Endothelial cell of umbilical vein (primary cell): ENCODE measurements around the gene EGFL7. TPM values are rescaled to one million over a fixed set of nuclear protein-coding genes. Genes with fewer than 3 reads are reported as not detected.

Source experiments
- BruUV-seq: library from RNA; stranded (reverse); fragments of 400-500 nt; replicated peaks from 2 replicates; lab custom pipeline; 2021; lab: Mats Ljungman, UMichigan
- CTCF ChIA-PET: fragments of 300-600, 350-600 bp; sonication (Branson Sonifier 250); formaldehyde crosslinking; loops from one replicate; lab custom pipeline; 2021; ENCODE audit warnings: antibody characterized with exemption, inconsistent platforms; lab: Charles Lee
- POLR2A ChIA-PET: fragments of 300-600, 350-600 bp; sonication (Branson Sonifier 250); formaldehyde crosslinking; loops from one replicate; lab custom pipeline; 2021; ENCODE audit warnings: antibody characterized with exemption, inconsistent platforms; lab: Charles Lee
- DNase-seq: peaks from one replicate; pipeline ENCODE4 v3.0.0-alpha.2; 2011; ENCODE audit warnings: low read depth, low spot score
- FAIRE-seq: peaks from 2 replicates; lab custom pipeline; 2011; peaks lifted over from hg19 to GRCh38; lab: Jason Lieb, UNC
- H2AFZ ChIP-seq: 2 replicates; pipeline ENCODE4 v1.6.0; 2012; ENCODE audit warnings: low read depth, low read length, control low read depth, inconsistent platforms
- H3K27ac ChIP-seq: 2 replicates; pipeline ENCODE4 v1.5.1; 2011; ENCODE audit warnings: low read depth, mild to moderate bottlenecking, control low read depth, low read length, moderate library complexity; ENCODE audit not compliant: insufficient read depth
- H3K27me3 ChIP-seq, 2 experiments: 2 replicates each; pipeline versions ENCODE4 v1.6.0 to v1.6.1; 2011; ENCODE audit warnings: low read length in 2 of 2, mixed read lengths in 1 of 2; ENCODE audit not compliant: control insufficient read depth in 2 of 2, insufficient read depth in 2 of 2
- H3K36me3 ChIP-seq, 2 experiments: 2 replicates in 1 of 2; 3 replicates in 1 of 2; pipeline ENCODE4 v1.5.1; 2011; ENCODE audit warnings: low read length in 2 of 2, mild to moderate bottlenecking in 1 of 2, moderate library complexity in 1 of 2; ENCODE audit not compliant: control insufficient read depth in 2 of 2, insufficient read depth in 2 of 2; ENCODE audit errors: extremely low read depth in 1 of 2
- H3K4me1 ChIP-seq: 3 replicates; pipeline ENCODE4 v1.5.1; 2011; ENCODE audit warnings: mild to moderate bottlenecking, low read length; ENCODE audit not compliant: control insufficient read depth, insufficient read depth; ENCODE audit errors: extremely low read depth
- H3K4me2 ChIP-seq: 2 replicates; pipeline ENCODE4 v1.6.1; 2011; ENCODE audit warnings: low read length, control low read depth, mixed read lengths; ENCODE audit not compliant: insufficient read depth
- H3K4me3 ChIP-seq, 3 experiments: fragments of 200-600 bp in 1 of 3; sonication (generic), shearing (Covaris generic) in 1 of 3; replicated peaks in 1 of 3; 2 replicates each; pipeline ENCODE4 v1.5.1; 2011 to 2016; ENCODE audit warnings: control low read depth in 3 of 3, low read length in 3 of 3, mild to moderate bottlenecking in 2 of 3, inconsistent platforms in 1 of 3, low read depth in 1 of 3, moderate library complexity in 1 of 3; ENCODE audit not compliant: insufficient read depth in 1 of 3
- H3K79me2 ChIP-seq: 2 replicates; pipeline ENCODE4 v1.6.0; 2012; ENCODE audit warnings: low read length, inconsistent platforms; ENCODE audit not compliant: control insufficient read depth, insufficient read depth
- H3K9ac ChIP-seq: replicated peaks from 2 replicates; pipeline ENCODE3; 2011; ENCODE audit warnings: low read length, control low read depth; ENCODE audit not compliant: insufficient read depth; ENCODE audit errors: extremely low read depth
- H3K9me1 ChIP-seq: replicated peaks from 3 replicates; pipeline ENCODE4 v1.6.0; 2011; ENCODE audit warnings: mild to moderate bottlenecking, low read length; ENCODE audit not compliant: control insufficient read depth, insufficient read depth; ENCODE audit errors: extremely low read depth
- H3K9me3 ChIP-seq: replicated peaks from 2 replicates; pipeline ENCODE4 v1.5.1; 2012; ENCODE audit warnings: low read length, inconsistent platforms; ENCODE audit not compliant: control insufficient read depth, insufficient read depth
- H4K20me1 ChIP-seq: replicated peaks from 2 replicates; pipeline ENCODE3; 2011; ENCODE audit warnings: mild to moderate bottlenecking, low read length; ENCODE audit not compliant: control insufficient read depth, insufficient read depth; ENCODE audit errors: extremely low read depth
- CTCF ChIP-seq, 2 donors: IDR thresholded peaks; 1 replicate in 1 of 2; 2 replicates in 1 of 2; pipeline ENCODE4 v1.5.1; 2011; ENCODE audit warnings: low read length in 2 of 2, mild to moderate bottlenecking in 2 of 2, moderate library complexity in 2 of 2, control low read depth in 1 of 2, inconsistent platforms in 1 of 2, low read depth in 1 of 2; ENCODE audit not compliant: insufficient read depth in 1 of 2; ENCODE audit errors: extremely low read depth in 1 of 2
- FOS ChIP-seq: IDR thresholded peaks from 2 replicates; pipeline ENCODE4 v1.6.1; 2011; ENCODE audit warnings: mild to moderate bottlenecking, low read length, moderate library complexity, borderline replicate concordance; ENCODE audit not compliant: insufficient read depth
- GATA2 ChIP-seq: IDR thresholded peaks from 2 replicates; pipeline ENCODE4 v1.7.0; 2011; ENCODE audit warnings: low read depth, mild to moderate bottlenecking, moderate library complexity, mixed read lengths, low read length; ENCODE audit not compliant: insufficient read length, insufficient read depth
- MAX ChIP-seq: IDR thresholded peaks from 2 replicates; pipeline ENCODE4 v1.6.1; 2011; ENCODE audit not compliant: insufficient read depth, insufficient read length
- MYC ChIP-seq: IDR thresholded peaks from one replicate; pipeline ENCODE4 v1.6.1; 2011; ENCODE audit warnings: mild to moderate bottlenecking, low read depth, low read length
- POLR2A ChIP-seq: IDR thresholded peaks from 2 replicates; pipeline ENCODE4 v1.6.1; 2012; ENCODE audit warnings: low read depth, mild to moderate bottlenecking, control low read depth, low read length
- POLR2AphosphoS5 ChIP-seq: IDR thresholded peaks from 2 replicates; pipeline ENCODE4 v1.6.1; 2012; ENCODE audit warnings: low read depth, mild to moderate bottlenecking, control low read depth, low read length, moderate library complexity; ENCODE audit not compliant: insufficient read depth
- dilution Hi-C: fragments of 300-500 bp; cut with MboI; formaldehyde crosslinking; loops from one replicate; pipeline ENCODE4 v1.15.0; 2019; ENCODE audit warnings: low sequenced_read_pairs; ENCODE audit not compliant: extremely low pct_ligation_motif_present
- intact Hi-C: fragments of 100-400 bp; cut with micrococcal nuclease; formaldehyde crosslinking; loops from one replicate; pipeline ENCODE4 v1.10.0; 2022
- polyA plus RNA-seq, 4 experiments: library from polyadenylated mRNA; depleted of rRNA in 3 of 4; stranded (reverse) in 3 of 4; unstranded in 1 of 4; fragments of >200 nt; gene quantifications; 2 replicates each; pipeline versions ENCODE4 v1.2.1 to v1.2.3, GENCODE V29; 2011 to 2012; ENCODE audit warnings: missing spikeins in 1 of 4
- total RNA-seq: library from RNA; stranded (reverse); gene quantifications from 2 replicates; pipeline ENCODE4 v1.2.3, GENCODE V29; 2021

EGFL7 gene
- total and polyA plus RNA-seq, 2 donors (not counting 3 experiments of a cell fraction or from before 2014, with no cell fraction given) = 1,043 to 1,377 TPM

DNA sequence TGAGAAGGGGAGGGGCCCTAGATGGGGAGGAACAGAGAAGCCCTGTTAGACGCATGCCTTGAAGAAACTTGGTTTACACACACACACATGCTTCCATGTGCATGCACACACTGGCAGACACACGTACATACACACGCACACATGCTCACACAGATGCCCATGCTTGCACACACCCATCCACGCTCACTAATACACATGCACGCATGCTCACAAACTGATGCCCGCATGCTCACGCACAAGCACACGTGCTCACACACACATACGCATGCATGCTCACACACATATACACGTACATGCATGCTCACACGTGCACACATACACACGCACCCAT lies 32.1 kb upstream of the EGFL7 start:
- intact Hi-C loops = loop anchor here (1.0 kb wide), 1 partner anchor 119 kb away; no protein-coding TSS in a partner anchor
- peaks cover 1% of the 10 kb centered on the region for H3K4me1 ChIP-seq
- no peaks in the 10 kb centered on the region for H3K36me3 ChIP-seq
- H3K9me1 ChIP-seq = no peaks in the 10 kb centered on the region
- no peaks in the 10 kb centered on the region for H4K20me1 ChIP-seq
- H2AFZ ChIP-seq = no peak overlapping the region
- H3K79me2 ChIP-seq = no peaks in the 10 kb centered on the region
- FAIRE-seq = no peak
- no peak for DNase-seq
- H3K4me3 ChIP-seq = no peak overlapping the region
- no TSS peak for BruUV-seq
- no peak overlapping the region for H3K4me2 ChIP-seq
- dilution Hi-C loops = no loop called here
- ChIA-PET POLR2A (no interaction called here), CTCF (no interaction called here)
- no peaks in the 10 kb centered on the region for H3K27me3 ChIP-seq
- H3K27ac ChIP-seq = no peak overlapping the region
- no peak overlapping the region for H3K9ac ChIP-seq
- H3K9me3 ChIP-seq = no peaks in the 10 kb centered on the region
- TF ChIP-seq POLR2AphosphoS5 (no peak), GATA2 (no peak), FOS (no peak), MAX (peak; percentile 10)

- H3K4me3 ChIP-seq = no peak overlapping the region
- no peak overlapping the region for H3K9ac ChIP-seq
- intact Hi-C loops = loop anchor here (1.0 kb wide), 2 partner anchors 146 to 285 kb away; no protein-coding TSS in a partner anchor
- H4K20me1 ChIP-seq = no peaks in the 10 kb centered on the region
- FAIRE-seq = peak; percentile 90
- H3K9me3 ChIP-seq = no peaks in the 10 kb centered on the region
- no peak overlapping the region for H2AFZ ChIP-seq
- H3K9me1 ChIP-seq = no peaks in the 10 kb centered on the region
- ChIA-PET POLR2A (interaction anchor here (0.6 to 1.0 kb wide), 4 partner anchors 31 to 146 kb away, joined by 3 to 7 read pairs (median 3); partner anchors contain the start of gene EGFL7), CTCF (interaction anchor here (0.6 to 1.4 kb wide), 22 partner anchors 12 to 268 kb away, joined by 3 to 116 read pairs (median 4); partner anchors contain the start of gene SNAPC4)
- no peaks in the 10 kb centered on the region for H3K79me2 ChIP-seq
- BruUV-seq = no TSS peak
- H3K4me2 ChIP-seq = no peak overlapping the region
- TF ChIP-seq POLR2A (no peak), CTCF (IDR thresholded peaks at IDR 0.05; ENCODE audit: extremely low read depth in 1 of 2, insufficient read depth in 1 of 2, low read depth in 1 of 2, low read length in 2 of 2) (peak; percentile 86 to 88), MYC (peak; percentile 12)
- DNase-seq = peak; percentile 74
- dilution Hi-C loops = no loop called here
- H3K36me3 ChIP-seq = no peaks in the 10 kb centered on the region
- no peak overlapping the region for H3K27ac ChIP-seq
- H3K4me1 ChIP-seq = no peaks in the 10 kb centered on the region
- H3K27me3 ChIP-seq = no peaks in the 10 kb centered on the region
Observed at GRCh38 chr9:136631038-136632000, 31.4 kb upstream of the EGFL7 start.
